ENCODE data around the gene C9orf57.
"Not testable (repeated sequence)": the region's sequence is repeated elsewhere in the genome, so short reads cannot be mapped to it uniquely, and the experiment has no call there.

The C9orf57 gene

GRCh38 chr9:72022841-72023240, 37.6 kb downstream of the C9orf57 start:
- DNase-seq = no peak

GRCh38 chr9:72013292-72013760, 47.1 kb downstream of the C9orf57 start:
- no peak for DNase-seq

GRCh38 chr9:72012646-72013045, 47.8 kb downstream of the C9orf57 start:
- DNase-seq = no peak

- not testable (repeated sequence) for DNase-seq
Measured at GRCh38 chr9:72007726-72008125, 52.7 kb downstream of the C9orf57 start.

GRCh38 chr9:72006501-72006900, 53.9 kb downstream of the C9orf57 start:
- DNase-seq = no peak

GRCh38 chr9:72005451-72005850, 55.0 kb downstream of the C9orf57 start:
- DNase-seq = no peak

All from NCI-H1436 (cell line).